GM18519 (cell line): ENCODE results near the gene CFAP74.

Source experiments
- ATAC-seq: cut with Tn5 transposase; IDR thresholded peaks from one replicate; pipeline ENCODE4 v1.9.1; 2021; ENCODE audit warnings: mild to moderate bottlenecking, moderate library complexity; ENCODE audit not compliant: unreplicated experiment, low FRiP score

The CFAP74 gene

DNA sequence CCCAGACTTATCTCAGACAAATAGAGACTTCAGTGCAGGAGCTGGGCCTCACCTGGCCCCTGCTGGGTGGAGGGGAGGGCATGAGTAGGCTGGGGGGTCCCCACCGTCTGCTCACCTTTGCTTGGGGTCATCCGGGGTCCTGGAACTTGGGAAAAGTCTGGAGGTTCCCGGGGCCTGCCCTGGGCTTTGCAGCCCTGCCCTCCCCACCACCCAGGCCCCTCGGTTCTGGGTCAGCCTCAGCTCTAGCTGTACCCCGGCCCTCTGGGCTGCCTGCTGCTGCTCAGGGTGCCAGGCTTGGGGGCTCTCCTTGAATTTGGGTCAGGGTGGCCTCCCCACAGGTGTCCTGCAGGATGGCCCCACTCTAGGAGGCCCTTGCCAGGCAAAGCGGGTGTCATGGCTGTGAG is 82.1 kb downstream of the CFAP74 start:
- no peak for ATAC-seq

DNA sequence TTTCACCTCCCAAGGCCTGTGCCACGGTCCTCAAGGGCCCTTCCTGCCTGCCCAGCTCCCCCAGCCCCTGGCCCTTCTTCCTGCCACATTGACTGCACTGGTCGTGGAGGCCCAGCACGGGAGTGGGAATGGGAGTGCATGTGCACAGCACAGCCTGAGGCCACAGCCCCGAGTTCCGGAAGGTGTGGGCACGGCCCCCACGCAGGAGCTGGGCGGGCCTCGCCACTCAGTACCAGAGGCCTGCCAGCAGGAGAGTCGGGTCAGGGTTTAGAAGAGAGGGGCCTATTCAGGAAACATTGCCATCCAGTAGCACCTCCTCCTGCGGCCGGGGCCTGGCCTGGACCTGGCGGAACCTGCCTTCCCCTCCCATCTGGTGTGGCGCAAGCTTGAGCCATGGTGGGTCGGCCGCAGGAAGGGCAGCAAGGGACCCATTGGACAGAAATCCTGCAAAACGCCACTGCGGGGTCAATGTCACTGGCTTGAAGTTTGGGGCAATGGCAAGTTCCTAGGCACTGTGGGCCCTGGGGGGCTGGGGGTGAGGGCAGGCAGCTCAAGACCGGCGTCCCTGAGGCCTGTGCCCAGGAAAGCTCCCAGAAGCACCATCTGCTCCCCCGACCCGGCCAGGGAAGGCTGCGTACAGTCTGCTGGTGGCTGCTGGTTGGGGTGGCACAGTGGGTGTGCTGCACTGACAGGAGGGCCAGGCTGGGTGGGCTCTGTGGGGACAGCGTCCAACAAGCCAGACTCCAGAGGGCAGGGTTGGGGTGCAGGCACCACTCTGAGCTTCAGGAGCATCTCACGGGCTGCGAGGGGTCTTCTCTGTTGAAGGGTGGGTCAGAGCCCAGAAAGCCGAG is 82.8 kb downstream of the CFAP74 start:
- ATAC-seq: no peak

DNA sequence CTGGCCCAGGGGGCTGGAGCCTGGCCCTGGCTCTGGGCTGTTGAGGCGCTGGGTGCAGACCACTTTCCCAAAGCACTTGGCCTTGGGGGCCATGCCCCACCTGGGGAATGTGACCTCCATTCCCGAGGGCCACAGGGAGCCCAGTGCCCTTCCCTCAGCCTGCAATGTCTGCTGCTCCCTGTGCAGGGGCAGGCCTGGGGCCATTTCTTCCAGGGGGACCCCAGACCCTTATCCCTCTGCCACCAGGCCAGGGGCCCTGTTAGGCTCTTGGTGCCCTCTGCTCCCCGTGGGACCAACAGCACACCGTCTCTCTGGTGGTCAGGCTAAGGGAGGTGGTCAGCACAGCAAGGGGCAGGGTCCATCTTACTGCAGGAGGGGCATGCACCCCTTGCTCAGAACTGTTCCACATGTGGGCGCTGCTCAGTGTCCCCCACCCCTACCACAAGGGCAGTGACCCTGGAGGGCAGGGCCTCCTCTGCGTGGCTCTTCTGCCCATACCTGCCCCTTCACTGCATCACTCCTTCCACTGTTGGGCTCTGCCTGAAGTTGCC is 83.5 kb downstream of the CFAP74 start:
- no peak for ATAC-seq

DNA sequence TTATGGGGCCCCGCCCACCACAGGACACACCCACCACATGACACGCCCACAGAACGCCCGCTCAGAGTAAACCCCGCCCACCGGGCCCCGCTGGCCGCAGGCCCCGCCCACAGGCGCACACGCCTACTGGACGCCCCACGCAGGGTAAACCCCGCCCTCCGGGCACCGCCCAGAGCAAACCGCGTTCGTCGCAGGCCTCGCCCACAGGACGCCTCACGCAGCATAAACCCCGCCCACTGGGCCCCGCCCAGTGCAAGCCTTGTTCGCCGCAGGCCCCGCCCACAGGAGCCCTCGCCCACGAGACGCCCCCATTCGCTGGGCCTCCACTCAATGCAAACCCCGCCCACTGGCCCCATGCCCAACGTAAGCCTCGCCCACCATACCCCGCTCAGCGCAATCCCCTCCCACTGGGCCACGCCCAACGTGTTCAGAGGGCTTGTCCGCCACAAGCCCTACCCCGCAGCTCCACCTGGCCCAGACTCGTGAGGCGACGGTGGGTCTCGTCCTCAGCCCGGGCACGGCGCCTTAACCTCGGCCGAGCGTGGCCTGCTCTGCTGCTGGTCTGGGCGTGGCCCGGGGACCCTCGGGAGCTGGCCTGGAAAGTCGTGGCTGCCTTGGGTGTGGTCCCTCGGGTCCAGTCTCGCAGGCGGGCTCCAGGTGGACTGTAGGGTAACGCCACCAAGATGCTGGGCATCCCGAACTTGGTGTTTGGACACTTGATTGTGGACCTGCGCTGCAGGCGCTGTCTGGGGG is 84.1 kb downstream of the CFAP74 start:
- ATAC-seq: peak; percentile 71

DNA sequence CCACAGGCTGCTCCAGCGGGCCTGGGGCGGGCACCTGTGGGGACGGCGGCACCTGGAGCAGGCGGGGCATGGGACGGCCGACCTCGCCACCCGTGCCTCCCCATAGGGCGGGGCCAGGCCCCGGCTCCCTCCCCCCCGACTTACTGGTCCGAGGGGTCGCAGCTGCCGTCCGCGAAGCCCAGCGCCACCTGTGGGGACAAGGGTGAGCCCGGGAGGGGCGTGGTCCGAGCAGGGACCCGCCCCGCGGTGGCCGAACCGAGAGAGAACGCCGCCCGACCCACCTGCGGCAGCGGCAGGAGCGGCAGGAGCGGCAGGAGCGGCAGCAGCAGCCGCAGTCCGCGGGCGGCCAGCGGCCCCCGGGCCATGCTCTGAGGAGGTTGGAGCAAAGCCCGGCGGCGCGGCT is 84.7 kb downstream of the CFAP74 start, which contains the start of gene TMEM52:
Gene TMEM52 (minus strand): TSS at position 379 of the 403 bp plus-strand sequence. CDS start 14 bp downstream, at position 365.
- ATAC-seq: peak; percentile 14

DNA sequence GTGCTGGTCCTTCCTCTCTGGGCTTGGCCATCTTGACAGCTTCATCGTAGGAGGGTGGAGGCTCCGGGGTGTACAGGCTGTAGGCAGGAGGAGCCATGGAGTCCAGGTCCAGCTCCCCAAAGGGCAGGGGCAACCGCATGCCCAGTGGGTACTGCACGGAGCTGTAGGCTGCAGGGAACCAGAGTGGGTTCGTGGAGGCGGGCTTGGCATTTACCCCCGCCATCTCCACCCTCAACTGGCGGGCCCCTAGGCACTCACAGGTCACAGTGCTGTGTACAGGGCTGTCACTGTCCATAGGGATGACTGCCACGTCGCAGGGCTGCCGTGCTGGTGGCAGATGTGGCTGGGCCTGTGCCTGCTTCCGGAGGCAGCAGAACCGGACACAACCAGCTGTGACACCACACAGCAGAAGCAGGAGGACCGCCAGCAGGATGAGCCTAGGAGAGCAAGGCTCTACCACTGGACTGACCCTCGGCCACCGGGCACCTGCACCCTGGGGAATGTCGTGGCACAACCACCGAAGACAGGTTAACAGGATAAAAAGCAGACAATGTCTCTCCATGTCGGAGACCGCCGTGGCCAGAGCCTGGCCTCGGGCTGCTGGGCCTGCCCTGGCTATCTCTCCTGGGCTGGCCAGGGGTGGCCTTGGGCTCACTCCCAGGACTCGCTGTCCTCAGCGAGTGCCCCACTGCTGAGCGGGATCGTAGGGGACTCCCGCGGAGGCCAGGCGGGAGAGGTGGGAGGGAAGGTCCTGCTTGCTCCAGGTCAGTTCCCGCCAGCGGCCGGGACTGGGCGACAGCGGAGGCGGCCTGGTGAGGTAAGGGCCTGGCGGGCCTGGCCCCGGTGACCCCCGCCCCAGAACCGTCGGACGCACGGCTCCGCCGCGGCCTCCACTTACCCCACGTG is 85.3 kb downstream of the CFAP74 start:
- ATAC-seq: no peak

DNA sequence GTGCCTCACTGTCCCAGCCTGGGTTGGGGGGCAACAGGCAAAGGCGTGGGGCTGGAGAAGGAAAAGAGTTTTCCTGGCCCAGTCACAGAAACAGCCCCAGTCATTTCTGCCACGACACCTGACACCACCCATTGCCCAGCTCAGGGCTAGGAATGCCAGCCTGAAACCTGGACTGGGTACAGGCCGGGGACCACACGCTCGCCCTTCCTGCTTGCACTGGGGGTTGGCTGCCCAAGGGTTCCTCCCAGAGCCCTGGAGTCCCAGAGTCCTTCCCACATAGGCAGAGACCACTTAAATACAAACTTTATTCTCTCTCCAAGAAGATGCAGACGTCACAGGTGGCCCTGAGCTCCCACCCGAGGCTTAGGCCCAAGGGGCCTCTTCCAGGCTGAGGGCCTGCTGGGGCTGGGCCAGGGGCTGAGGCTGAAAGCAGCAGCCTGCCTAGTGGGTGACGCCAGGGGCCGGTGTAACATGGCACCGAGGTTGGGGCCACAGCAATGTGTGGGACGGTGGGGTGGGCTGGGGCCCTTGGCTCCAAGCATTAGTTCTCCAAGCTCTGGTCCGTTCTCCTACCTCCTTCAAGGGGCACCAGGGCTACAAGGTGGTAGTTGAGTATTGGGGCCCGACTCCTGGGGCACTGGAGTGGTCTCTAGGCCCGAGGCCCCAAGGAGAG is 86.1 kb downstream of the CFAP74 start:
- no peak for ATAC-seq

DNA sequence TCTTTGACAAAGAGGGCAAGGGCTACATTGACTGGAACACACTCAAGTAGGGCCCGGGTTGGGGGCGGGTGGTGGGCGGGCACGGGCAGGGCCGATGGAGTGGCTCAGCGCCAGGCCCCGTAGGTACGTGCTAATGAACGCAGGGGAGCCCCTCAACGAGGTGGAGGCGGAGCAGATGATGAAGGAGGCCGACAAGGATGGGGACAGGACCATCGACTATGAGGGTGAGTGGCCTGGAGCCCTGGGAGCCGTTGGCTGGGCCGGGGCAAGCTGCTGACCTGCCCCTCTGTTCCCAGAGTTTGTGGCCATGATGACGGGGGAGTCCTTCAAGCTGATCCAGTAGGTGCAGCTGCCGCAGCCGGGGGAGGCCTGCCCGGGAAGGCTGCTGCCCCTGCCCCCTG is 86.7 kb downstream of the CFAP74 start:
- no peak for ATAC-seq

DNA sequence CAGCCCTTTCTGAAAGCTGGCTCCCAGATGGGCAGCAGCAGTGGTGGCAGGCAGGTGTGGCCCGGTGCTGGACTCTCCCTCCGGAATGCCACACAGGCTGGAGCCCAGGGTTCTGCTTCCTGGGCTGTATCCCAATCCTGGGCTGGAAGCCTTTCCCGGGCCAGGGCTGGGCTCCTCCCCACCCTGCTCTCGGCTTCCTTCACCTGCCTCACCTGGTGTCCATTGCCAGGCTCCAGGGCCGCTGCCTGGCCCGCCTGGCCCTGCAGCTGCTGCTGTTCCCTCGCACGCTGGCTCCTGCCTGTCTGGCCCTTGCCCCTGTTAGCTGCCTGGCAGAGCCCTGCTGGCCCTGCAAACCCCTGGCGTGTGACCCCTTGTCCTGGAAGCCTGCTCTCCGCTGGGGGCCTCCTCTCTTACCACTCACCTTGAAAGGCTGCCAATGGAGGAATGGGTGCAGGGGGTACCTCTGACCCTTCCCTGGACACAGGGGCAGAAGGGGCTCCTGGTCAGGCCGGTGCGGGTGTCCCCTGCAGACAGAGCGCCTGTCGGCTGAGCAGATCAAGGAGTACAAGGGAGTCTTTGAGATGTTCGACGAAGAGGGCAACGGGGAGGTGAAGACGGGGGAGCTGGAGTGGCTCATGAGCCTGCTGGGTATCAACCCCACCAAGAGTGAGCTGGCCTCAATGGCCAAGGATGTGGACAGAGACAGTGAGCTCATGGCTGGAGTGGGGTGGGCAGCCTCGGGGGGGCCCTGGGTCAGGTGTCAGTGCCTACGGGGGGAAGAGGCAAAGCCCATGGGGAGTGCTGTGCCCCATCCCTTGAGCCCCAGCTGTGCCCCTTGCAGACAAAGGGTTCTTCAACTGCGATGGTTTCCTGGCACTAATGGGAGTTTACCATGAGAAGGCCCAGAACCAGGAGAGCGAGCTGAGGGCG is 87.4 kb downstream of the CFAP74 start:
- no peak for ATAC-seq

DNA sequence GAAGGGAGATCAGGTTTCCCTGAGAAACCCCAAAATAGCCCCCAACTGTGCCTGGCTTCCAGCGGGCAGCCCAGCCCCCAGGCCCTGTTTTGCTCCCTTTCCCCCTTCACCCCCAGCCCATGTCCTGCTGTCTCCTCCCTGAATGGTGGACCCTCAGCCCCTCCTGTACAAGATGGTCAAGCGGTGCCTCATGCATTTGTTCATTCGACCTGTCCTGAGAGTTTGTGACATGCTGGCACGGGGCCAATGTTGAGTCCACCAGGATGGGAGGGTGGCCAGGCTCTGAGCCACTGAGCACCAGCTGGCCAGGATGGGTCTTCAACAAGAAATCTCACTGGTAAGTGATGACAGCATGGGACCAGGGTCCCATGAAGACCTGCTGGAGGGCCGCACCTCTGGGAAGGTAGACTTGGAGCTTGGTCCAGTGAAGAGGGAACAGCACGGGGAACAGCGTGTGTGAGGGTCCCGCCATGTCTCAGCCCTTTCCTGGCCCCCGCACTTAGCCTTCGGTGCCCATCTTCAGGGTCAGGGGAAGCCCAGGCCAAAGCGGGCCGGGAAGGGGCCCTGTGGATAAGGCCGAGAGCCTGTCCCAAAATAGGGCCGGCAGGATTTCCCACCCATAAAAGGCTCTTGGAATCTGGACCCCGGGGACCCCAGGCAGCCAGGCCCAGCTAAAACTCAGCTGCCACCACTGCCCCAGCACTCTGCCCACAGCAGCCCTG is 88.5 kb downstream of the CFAP74 start, which contains the start of gene CALML6:
Gene CALML6 (plus strand): TSS at position 290 of the 722 bp plus-strand sequence. CDS start 21 bp downstream, at position 311.
- ATAC-seq: no peak

DNA sequence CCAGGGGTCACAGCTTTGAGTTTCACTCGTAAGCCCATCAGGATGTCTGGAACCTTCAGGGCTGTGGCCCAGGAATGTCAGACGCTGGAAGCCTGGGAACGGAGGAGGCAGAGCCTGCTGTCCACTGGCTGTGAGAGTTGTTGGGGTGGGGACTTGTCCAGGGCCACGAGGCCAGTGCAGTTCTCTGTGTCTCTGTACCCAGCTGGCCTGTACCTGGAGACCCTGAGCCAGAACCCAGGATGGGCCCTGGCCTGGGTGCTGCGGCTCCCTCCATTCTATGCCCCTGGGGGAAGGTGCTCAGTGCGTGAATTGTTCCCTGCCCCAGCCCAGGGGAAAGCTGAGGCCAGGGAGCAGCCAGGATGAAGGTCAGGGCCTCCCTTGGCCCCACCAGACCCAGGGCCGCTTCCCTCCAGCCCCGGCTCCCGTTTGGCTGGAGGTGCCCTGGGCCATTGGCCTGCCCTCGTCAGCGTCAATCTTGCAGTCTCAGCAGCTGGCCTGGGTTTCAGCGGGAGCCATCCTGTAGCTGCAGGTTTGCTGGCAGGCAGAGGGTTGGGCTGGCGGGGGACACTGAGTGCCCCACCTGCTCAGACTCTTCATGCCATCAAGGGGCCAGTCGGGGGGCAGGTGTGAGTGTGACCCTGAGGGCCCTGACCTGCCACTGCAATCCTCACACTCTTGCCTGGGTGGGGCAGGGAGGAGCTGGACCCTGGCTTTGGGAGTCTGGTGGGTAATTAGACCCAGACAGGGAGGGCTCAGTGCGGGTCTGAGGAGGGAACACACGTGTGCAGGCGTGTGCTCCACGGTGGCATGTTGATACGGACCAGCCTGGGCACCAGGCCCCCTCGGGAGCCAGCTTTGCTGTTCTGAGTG is 89.2 kb downstream of the CFAP74 start:
- ATAC-seq: no peak

DNA sequence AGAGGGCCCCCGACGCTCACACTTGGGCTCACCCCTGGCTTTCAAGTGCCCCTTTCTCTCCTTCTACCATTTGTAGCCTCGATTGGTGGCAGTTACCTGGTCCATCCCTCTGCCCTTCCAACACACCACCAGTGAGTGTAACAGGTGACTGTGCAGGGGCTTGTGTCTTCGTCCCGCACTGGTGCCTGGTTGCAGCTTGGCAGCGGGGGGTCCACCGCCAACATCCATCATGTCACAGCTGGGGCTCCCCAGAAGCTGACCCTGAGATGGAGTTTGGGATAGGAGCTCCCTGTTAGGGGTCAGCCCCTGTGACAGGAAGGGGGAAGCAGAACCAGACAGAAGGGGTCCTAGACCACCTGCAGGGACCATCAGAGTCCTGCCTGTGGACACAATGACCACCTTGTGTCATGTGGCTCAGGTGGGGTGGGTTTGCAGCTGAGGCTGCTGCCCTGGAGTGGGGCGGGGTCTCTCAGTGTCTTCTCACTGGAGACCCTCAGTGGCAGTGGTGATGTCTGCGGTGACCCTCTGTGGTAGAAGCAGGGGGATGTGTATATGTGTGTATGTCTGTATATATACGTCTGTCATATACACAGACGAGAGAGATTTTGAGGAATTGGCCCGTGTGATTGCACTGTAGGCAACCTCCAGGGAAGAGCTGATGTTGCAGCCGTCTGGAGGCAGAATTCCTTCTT is 92.1 kb downstream of the CFAP74 start:
- no peak for ATAC-seq

DNA sequence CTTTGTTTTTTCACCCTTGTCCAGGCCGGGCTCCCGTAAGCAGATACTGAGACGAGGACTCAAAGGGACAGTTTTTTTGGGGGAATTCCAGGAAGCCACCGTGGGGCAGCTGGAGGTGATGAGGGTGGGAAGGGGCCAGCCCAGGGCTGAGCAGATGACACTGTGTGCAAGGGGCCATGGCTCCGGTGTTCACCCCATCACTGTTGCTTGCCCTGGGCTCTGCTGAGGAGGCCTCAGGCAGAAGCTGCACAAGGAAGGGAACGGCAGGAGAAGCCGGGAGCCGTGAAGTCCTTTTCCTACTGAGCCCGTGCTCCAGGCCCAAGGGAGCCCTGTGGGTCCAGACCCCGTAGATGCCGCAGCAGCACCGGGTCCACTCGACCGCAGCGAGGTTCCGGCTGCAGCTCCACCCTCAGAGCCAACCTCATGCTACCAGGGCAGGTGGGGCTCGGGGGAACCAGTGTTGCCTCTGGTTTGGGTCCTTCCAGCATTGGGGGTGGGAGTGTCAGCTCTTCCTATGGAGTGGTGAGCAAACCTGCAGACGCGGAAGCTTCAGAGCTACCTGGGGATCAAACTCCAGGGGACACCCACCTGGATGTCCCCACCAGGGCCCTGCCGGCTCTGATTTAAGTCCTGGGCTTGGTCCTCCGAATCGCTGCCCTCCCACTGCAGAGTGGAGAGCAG is 92.8 kb downstream of the CFAP74 start:
- no peak for ATAC-seq

DNA sequence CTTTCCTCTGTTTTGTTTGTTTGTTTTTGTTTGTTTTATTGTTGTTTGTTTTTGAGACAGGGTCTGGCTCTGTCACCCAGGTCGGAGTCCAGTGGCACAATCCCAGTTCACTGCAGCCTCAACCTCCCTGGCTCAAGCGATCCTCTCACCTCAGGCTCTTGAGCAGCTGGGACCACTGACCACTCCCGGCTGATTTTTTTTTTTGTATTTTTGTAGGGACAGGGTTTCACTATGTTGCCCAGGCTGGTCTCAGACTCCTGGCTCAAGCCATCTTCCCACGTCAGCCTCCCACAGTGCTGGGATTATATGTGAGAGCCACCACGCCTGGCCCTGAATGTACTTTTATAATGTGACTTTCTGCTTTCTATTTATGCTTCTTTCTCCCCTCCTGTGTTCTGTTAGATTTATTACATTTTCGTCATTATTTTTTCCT is 93.5 kb downstream of the CFAP74 start:
- ATAC-seq: no peak

DNA sequence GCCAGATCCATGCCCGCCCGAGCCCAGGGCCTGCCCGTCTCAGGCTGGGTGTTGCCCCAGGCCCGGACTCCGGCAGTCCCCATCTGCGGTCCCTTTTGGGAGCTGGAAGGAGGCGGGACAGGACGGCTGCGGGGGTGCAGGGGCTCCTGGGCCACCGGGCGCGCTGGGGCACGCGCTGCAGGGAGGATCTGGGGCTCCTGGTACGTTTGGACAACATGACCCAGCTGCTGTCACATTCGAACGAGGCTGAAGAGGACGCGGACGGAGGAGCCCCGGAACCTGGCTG is 95.1 kb downstream of the CFAP74 start:
- ATAC-seq: no peak

DNA sequence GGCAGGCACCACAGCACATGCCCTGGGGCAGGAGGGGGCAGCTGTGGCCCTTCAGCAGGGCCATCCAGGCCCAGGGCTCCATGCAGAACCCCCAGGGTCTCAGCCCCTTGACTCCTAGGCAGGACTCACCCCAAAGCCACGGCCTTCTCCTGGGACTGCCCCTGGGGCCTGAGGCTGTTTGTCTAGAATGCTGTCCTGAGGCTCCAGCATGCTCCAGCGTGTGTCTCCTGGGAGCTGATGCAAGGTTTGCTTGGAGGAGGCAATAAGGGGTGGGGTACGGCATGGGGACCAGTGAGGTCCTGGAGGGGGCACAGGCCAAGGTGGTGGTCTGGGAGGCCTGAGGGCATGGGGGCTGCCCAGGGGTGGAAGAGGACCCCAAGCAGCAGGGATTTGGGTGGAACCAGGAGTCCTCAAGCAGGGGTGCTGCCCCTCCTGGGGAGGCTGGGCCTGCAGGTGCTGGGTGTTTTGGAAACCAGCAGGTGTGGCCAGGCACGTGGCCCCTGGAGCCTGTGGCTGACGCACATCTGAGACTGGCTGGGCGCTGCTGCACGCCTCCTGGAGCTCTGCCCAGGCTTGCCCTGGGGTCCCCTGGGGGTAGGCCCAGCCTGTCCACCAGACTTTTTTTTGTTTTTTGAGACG is 96.4 kb downstream of the CFAP74 start:
- ATAC-seq: no peak
